GM19438 (cell line): Measurements from ENCODE around the gene FAM50A.

Source experiments
- ATAC-seq: cut with Tn5 transposase; IDR thresholded peaks from one replicate; pipeline ENCODE4 v1.9.1; 2021; ENCODE audit warnings: low read depth; ENCODE audit not compliant: unreplicated experiment

The FAM50A gene

DNA sequence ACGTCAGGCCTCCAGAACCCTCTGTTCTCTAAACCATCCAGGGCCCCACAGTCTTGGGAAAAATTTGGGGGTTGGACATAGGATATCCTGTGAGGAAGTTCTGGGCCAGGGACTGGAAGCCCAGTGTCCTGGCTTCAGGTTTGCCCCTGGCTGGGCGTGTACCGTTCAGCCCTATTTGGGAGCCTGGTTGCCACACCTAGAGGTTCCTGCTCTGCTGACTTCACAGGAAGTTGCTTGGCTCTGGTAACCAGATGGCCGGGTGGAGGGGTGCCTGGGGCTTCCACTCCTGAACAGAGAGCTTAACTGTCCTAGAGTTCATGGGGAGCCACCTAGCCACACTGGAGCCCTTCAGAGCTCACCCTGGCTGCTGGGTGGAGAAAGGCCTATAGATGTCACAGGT lies 31.5 kb upstream of the FAM50A start:
- no peak for ATAC-seq

- ATAC-seq: no peak
These were observed 30.8 kb upstream of the FAM50A start for GRCh38 chrX:154413142-154413541.

DNA sequence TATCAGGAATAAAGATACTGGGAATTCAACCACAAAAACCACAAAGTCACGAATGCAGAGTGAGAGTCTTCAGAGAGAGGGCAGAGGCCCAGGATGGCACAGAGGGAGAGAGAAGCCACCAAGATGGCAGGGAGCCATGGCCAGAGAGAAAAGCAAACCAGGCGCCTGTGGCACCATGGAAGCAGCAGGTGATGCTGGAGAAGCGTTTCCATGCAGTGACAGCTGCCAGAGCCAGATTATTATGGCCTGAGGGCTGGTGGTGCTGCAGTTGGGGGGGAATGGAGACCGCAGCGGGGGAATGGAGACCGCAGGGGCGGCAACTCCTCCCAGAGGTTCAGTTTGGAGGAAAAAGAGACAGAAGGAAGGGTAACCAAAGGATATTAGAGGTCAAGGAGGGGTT lies 26.8 kb upstream of the FAM50A start:
- ATAC-seq: no peak

DNA sequence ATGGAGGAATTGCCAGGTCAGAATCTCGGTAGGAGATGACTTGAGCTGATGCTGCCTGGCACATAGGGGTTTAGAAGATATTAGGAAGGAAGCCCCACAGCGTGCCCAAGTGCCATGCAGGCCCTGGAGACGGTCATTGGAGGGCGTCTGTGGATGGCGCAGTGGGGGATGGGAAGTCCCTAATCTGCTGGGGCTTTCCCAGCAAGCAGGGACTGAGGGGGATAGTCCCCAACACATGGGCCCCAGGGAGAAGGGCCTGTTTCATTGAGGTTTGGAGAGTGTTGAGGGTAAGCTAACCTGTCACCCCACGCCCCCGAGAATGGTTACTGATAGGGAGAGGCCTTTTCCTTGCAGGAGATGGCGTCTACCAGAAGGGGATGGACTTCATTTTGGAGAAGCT lies 24.8 kb upstream of the FAM50A start:
- no peak for ATAC-seq

DNA sequence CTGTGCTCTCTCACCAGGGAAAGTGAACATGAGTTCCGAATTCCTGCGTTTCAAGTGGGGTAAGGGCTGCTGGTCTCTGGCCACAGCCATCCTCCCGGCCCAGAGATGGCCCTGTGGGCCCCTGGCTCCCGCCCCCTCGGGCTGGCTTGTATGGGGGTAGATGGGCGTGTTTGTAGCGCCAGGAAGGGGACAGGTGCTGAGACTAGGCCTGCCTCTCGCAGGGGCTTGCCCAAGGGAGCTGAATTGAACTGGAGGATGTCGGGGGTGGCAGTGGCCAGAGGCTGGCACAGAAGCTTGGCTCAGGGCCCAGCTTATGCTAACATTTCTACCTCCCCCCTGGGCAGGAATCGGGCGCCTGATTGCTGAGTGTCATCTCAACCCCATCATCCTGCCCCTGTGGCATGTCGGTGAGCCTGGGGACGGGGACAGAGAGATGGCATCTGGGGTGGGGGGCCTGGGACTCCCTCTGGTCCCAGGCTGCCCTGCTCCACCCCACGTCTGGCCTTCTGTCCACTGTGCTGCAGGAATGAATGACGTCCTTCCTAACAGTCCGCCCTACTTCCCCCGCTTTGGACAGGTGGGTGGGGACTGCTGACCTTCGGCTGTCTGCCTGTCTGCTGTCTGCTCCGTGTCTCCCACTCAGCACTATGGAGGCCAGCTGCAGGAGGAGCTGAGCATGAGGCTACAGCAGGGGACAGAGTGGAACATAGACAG lies 24.1 kb upstream of the FAM50A start:
- ATAC-seq: no peak

DNA sequence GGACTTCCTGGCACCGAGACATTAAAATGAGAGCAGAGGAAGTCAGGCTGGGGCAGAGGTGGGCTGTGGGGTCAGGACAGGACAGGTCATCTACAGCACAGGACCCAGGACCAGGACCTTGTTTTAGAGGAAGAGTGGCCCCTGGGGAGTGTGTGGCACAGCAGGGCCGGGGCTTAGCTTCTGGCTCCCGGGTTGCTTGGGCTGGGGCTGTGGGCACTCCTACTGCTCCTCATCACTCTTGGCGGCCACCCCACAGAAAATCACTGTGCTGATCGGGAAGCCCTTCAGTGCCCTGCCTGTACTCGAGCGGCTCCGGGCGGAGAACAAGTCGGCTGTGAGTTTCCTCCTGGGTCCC lies 23.6 kb upstream of the FAM50A start:
- ATAC-seq: no peak

- ATAC-seq: no peak
These were observed 16.8 kb upstream of the FAM50A start for GRCh38 chrX:154426916-154427770.

GRCh38 chrX:154428176-154429171 lies 15.5 kb upstream of the FAM50A start, which contains the start of gene ATP6AP1:
ATP6AP1 (plus strand) TSS chrX:154428677; CDS start chrX:154428693, 16 bp downstream.
- ATAC-seq: peak; percentile 95

DNA sequence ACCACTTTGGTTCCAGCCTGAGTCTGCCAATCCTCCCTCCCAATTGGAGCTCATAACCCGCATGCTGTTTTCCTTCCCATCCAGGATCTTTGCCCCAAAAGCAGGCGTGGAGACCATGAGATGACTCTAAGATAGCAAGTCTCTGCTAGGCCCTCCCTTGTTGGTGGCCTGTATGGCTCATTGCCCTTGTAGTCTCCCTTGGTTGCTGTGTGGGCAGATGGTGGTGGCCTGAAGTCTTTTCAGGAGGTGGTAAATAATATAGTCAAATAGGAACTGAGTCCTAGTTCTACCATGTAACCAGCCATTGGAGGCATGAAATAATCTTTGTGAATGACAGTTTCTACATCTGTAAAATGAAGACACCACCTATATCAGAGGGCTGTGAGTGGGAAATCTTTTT lies 14.2 kb upstream of the FAM50A start:
- no peak for ATAC-seq

DNA sequence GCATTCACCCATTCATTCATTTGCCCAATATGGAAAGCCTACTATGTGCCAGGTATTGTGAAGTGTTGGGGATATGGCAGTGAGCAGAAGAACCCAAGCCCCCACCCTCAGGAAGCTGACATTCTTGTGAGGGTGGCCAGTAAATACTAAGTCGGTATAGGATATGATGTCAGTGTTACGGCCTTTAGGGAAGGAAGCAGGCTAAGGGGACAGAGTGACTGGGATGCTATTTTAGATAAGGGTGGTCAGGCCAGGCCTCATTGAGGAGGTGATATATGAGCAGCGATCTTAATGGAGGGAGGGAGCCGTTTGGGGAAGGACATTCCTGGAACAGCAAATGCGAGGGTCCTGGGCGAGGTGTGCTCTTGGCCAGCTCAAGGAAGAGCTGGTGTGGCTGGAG lies 13.5 kb upstream of the FAM50A start:
- no peak for ATAC-seq

DNA sequence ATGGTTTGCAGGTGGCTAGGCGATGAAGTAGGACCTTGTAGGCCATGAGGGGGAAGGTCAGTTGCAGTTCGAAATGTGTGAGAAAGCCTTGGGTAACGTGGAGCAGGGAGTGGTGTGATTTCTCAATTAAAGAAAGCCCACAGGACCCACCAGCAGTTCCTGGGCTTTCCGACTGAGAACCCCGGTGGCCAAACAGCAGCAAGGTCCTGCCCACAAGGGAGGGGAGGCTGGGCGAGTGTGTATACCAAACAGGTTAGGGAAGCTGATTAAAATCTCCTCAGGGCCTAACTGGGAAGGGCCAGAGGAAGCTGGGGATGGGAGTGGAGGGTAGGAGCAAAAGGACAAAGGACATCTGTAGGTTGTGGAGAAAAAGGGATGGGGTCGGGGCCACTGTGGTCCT lies 13.0 kb upstream of the FAM50A start:
- no peak for ATAC-seq

- ATAC-seq: no peak
These were observed 12.6 kb upstream of the FAM50A start for GRCh38 chrX:154431341-154431740.

DNA sequence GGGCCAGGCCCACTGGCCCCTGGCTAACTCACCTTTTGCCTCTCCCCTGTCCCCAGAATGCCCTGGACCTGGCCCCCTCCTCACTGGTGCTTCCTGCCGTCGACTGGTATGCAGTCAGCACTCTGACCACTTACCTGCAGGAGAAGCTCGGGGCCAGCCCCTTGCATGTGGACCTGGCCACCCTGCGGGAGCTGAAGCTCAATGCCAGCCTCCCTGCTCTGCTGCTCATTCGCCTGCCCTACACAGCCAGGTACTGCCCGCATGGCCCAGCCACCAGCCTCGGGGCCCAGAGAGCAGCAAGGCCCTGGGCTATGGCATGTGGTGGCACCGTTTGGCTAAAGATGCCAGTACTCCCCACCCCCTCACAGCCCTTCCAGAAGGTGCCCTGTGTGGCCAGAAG lies 11.7 kb upstream of the FAM50A start:
- ATAC-seq: no peak

DNA sequence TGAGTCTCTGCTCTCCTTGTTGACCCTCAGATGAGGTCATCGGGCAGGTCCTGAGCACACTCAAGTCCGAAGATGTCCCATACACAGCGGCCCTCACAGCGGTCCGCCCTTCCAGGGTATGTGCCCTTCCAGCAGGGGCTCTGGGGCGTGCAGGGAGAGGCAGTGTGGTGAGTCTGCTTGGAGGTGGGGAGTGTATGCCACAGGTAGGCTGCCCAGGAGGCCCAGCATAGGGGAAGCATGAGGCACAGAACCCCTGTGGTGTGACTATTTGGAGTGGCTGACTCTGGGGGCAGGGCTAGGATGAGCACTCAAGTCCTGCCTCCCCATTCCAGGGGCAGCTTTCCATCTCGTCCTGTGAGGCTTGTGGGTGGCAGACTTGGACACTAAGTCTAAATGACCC lies 10.3 kb upstream of the FAM50A start:
- no peak for ATAC-seq

DNA sequence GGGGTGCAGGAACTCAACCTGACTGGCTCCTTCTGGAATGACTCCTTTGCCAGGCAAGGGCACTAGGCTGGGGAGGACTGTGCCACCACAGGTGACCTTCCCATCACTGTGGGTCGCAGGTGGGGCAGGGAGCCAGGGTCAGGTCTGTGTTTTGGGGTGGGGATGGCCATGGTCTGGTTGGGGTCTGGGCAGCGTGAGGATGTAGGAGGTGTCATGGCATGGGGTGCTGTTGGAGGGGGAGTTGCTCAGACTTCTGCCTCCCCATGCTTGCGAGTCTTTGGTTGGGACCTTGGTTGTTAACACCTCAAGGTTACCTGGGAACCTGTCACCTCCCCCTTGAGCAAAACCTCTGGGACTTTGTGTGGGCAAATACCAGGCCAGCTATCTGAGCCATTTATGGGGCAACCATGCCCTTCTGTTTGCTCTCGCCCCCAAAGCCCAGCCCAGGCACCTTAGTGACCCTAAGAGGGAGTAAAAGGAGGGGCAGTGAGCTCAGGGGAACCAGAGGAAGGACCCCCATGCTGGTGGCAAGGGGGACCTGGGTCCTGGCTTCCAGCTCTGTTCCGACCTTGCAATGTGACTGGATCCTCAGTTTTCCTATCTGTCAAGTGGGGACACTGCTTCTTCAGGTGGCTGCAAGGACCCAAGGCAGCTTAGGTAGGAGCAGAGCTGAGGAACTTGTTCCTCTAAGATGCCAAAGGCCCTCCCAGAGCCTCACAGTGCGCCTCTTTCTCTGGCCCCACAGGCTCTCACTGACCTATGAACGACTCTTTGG lies 9.4 kb upstream of the FAM50A start:
- ATAC-seq: no peak

DNA sequence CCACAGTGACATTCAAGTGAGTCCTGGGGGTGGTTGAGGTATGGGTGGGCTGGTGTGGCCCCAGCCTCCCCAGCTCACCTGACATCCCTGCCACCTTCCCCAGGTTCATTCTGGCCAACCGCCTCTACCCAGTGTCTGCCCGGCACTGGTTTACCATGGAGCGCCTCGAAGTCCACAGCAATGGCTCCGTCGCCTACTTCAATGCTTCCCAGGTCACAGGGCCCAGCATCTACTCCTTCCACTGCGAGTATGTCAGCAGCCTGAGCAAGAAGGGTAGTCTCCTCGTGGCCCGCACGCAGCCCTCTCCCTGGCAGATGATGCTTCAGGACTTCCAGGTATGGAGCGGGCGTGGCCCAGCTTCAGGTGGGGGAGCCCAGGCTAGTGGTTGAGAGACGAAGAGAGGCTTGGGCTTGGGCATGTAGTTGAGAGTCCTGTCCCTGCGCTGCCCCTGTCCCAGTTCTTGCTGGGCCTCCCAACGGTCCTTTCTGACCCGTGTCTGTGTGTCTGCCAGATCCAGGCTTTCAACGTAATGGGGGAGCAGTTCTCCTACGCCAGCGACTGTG lies 8.7 kb upstream of the FAM50A start:
- no peak for ATAC-seq

DNA sequence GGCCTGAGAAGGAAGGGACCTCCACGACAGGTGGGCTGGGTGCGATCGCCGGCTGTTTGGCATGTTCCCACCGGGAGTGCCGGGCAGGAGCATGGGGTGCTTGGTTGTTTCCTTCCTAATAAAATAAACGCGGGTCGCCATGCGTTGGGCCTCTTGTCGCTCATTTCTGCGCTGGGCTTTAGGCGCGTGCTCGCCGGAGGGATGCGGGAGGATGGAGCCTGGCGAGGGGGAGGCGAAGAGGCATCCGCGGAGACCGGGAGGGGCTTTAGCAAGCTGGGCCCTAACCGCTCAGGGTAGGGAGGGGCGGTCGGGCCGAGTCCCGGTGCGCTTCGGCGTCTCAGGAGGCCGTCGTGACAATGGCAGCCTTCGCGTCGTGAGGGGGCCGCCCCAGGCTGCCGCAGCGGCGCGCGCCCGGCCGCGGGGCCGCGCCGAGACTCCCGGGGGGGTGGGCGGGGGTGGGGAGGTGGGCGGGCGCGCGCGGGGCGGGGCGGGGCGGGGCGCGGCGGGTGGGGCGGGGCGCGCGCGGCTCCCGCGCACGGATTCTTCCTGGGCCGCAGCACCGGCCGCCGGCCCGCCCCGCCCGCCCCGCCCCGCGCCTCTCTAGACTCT lies 7.5 kb upstream of the FAM50A start:
- ATAC-seq: no peak

GRCh38 chrX:154436983-154437752 lies 6.8 kb upstream of the FAM50A start, which contains the start of gene GDI1:
GDI1 (plus strand) TSS chrX:154437154; CDS start chrX:154437255, 101 bp downstream.
- ATAC-seq: no peak
